ENCODE measurements around the gene RASSF4.

The RASSF4 gene

DNA sequence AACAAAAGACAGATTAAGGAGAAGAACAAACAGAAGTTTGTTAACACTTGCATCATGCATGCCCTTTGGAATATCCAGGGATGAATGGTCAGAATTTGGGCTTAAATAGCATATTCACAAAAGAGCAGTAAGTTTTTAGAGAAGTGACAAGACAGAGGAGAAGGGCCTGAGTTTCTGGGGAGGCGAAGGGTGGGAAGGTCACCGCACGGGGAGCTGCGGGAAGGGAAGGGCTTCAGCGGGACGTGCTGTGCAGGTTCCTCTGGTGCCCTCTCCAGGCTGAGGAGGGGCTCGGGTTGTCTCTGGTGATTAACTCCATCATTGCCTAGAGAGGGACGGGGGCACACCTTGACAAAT, 30.7 kb downstream of the RASSF4 start:
- no peak for DNase-seq (ENCODE audit: low read depth)

DNA sequence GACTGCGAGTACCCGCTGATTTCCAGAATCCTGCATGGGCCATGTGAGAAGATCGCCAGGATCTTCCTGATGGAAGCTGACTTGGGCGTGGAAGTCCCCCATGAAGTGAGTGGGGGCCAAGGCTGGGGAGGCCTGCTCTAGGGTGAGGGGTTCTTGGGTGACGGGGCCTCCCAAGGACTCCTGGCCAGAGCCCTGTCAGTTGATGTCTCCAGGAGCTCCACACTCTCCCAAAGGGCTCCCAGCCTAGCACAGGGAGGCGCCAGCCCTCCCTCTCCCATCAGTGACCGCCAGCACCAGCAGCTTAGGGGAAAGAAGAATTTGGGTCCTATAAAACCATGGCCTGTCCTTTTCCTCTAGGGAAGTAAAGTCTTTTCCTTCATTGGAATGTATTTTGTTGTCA, 31.4 kb downstream of the RASSF4 start:
- no peak for DNase-seq (ENCODE audit: low read depth)

DNA sequence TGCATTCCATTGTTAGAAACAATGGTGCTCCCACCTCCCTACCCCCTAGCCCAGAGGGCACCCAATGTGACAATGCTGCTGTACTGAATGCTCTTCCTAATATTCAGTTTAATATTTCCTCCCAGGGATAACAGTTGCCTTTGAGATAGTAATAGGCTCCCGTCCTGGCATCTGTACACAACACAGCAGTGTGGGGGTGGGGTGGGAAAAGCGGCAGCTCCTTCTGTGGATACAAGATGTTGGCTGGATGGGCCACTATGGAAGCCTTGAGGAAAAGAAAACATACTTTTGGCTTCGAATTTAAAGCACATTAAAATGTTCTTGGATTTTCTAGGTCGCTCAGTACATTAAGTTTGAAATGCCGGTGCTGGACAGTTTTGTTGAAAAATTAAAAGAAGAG, 32.0 kb downstream of the RASSF4 start:
- no peak for DNase-seq (ENCODE audit: low read depth)

DNA sequence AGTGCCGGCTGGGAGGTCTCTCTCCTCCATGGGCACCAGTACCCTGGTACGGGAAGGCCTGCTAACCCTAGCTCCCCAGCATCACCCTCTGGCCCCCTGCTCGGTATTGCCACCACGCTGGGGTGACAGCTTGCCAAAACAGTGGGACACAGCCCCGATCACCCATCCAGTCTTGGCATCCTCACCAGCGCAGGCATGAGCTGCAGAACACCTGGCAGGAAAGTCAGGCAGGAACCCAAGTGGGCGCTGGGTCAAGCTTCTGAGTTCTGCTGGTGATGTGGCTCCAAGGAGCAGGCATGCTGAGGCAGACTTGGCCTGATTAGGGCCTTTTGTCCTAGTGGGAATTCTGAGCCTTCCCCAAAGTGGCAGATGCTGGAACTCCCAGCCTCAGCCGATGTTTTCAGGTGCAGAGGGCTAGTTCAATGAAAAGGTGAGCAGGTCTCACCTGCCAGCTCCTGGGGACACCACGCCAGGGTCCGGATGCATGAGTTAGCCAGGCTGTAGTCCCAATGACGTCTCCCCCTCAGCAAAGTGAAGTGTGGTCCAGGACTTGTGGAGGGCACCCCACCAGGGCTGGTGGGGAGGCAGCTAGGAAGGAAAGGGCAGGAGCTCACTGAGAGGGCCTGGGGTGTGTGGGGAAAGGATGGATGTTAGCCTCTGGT, 32.6 kb downstream of the RASSF4 start:
- DNase-seq (ENCODE audit: low read depth) = no peak

DNA sequence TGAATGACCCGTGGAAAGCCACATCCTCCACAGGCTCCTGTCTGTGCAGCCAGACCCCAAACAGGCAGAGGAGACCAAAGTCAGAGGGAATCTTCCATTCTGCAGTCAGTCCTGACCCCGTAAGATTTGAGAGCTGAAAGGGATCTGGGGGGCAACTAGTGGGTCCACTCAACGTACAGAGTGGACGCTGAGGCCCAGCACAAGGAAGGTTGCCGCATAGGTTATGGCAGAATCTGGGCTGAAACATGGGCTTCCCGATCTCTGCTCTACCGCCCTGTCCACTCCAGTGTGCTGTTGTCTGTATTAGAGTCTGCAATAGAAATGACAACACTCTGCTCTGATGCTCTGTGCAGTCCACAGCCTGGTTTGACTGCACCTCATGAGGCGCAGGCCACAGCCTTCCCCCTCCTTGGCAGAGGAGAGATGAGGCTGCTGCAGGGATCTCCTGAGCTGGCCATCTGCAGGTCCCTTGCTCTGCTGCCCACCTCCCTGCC, 33.2 kb downstream of the RASSF4 start:
- no peak for DNase-seq (ENCODE audit: low read depth)

DNA sequence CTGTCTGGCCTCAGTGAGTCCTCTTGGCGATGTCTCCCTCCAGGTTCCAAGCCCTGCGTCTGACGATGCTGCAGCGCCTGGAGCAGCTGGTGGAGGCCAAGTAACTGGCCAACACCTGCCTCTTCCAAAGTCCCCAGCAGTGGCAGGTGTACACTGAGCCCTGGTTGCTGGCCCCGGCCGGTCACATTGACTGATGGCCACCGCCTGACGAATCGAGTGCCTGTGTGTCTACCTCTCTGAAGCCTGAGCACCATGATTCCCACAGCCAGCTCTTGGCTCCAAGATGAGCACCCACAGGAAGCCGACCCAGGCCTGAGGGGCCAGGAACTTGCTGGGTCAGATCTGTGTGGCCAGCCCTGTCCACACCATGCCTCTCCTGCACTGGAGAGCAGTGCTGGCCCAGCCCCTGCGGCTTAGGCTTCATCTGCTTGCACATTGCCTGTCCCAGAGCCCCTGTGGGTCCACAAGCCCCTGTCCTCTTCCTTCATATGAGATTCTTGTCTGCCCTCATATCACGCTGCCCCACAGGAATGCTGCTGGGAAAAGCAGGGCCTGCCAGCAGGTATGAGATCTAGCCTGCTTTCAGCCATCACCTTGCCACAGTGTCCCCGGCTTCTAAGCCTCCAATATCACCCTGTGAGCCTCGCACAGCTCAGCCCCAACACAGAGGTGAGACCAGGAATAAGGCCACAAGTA, 33.8 kb downstream of the RASSF4 start:
- no peak for DNase-seq (ENCODE audit: low read depth)

DNA sequence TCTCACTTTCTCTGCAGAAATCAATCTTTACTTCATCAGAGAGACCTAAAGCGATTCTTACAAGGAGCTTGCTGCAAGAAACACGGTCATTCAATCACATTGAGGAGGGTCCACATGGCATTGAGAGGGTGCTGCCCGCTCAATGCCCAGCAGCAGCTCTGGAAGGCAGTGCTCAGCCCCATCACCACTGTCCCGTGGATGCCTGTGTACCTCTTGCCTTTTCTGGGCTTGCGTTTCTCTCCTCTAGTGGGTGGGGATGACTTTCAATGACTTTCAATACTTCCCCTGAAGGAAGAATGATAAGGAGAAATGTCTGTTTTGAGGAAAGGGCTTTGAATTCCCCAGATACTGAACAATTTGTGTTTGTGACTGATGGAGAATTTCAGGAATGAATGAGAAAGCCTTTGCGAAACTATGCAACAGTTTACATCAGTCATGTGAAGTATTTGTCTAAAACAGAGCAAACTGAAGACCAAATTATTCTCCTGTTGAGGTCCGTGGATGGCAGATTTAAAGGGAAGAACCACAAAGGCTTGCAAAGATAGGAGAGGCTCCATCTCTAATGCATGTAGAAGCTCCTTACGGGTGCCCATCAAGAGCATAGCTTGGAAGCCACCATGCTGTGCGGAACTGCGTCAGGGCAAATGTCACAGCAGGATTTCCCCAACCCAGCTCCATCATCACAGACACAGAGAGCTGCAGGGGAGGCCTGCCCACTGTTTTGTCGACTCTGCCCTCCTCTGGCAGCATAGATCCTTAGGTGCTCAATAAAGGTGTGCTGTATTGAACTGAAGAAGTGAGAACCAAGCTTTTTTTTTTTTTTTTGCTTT, 34.5 kb downstream of the RASSF4 start:
- no peak for DNase-seq (ENCODE audit: low read depth)

DNA sequence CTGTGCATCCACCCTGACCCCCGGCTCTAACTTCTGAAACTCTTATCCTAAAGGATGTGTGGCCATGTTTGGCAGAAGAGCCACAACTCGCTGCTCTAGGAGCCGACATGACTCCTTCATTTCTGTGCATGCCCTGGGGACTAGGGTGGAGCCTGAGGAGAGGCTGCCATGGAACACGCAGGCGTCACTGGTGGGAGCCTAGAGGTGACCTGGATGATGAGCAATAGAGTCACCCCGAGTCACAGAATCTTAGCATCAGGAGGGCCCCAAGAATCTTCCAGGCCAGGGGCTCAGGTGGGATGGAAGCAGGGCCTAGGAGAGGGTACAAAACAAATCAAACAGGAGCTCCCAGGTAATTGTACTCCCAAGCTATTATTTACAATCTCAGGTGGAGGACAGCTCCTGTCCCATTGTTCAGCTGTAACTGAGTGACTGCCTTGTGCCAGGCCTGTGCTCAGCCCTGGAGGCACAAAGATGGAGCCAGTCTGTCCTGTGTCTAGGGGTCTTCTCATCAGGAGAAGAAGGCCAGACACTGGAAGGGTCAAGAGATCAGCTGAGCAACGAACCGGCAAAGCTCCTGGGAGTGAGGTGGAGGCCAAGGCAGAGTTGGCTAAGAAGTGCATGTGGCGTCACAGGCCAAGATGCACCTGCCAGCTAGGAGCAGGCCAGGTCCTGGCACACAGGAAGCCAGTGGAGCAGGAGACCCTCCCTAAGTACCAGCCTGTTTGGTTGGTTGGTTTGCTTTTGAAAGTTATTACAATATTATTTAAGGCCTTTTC, 35.3 kb downstream of the RASSF4 start:
- no peak for DNase-seq (ENCODE audit: low read depth)

DNA sequence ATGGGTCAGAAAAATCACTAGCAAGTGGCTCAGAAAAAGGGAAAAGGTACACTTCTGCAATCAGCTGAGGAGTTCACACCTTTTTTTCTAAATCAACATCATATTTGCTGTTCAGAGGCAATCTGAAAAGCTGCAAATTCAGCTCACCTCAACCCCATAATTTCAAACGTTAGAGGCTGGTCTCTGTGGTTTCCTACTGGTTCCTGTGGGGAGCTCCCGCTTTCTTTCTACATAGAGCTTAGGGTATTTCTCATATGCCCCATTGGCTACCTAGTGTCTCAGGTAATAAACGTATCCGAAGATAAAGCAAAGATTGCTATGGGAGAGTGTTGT, 35.9 kb downstream of the RASSF4 start:
- DNase-seq (ENCODE audit: low read depth) = no peak

DNA sequence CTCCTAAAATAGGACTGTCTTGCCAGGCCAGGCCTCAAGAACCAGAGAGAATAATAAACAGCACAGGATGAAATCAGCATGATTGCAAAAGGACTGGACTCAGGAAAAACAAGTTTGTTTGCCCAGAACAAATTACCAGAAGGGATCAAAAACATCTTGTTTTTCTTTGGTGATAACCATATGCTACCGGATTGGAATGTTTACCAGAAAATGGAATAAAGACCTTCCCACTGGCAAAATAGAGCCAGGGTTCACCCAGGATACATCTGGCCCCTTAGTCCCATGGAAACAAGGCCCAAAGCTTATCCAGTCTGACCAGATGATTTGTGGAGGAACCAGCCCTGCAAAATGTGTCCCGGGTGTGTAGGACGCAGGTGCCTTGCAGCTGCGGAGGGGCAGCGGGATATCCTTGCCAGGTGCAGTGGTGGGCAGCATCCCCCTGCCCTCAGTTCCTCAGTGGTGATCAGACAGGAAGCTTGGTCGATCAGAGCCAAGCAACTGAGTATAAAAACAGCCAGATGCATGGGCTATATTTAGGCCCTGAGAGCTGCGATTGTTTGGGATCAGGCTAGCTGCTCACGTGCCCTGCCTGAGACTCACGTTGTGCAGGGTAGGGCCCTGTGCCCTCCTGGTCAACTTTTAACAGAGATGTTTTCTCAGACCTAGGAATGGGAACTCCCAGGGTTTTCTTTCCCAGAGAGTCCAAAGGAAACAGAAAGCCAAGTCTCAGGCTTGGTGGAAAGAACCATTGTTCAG, 36.5 kb downstream of the RASSF4 start:
- DNase-seq (ENCODE audit: low read depth) = no peak

DNA sequence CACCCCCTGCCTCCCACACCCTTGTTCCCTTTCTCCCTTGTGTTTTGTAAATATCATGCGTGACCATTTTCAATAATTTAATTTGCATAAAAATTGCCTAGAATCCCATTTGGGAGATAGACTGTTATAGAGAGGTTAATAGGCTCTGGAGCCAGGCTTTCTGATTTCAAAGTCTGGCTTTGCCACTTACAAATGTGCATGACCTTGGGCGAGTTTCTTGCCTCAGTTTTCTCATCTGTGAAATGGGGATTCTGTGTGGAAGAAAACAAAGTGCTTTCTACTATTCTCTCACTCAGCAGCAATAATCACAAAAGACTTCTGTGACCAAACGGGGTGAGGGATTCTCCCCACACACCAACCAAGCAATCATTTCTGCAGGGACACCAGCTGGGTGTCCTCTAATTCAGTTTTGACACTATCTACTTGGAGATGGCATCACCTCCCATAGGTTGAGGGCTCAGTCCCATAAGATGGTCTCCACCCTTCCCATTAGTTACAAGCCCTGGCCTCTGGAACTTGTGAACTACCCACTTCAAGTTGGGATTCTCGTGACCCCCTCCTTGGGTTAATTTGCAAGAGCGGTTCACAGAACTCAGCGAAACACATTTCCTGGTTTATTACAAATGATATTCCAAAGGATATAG, 37.6 kb downstream of the RASSF4 start:
- no peak for DNase-seq (ENCODE audit: low read depth)

DNA sequence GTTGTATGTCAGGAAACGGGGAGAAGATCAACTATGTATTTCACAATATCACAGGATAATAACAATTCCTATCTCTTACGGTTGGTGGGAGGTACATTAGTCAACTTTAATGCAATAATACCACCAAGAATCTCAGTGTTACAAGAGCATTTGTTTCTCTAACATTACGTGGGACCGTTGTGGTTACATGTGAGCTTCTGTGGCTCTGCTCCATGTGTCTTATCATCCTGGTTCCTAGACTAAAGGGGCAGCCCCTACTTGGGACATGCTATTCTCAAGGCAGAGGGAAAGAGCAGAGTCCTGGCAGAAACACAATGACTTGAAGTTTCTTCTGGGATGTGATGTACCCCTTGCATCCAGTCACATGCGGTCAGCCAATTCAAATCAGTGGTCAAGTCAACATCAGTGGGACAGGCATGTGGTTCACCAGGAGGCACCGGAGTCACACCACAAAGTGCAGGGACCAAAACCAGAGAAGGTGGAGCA, 38.6 kb downstream of the RASSF4 start:
- DNase-seq (ENCODE audit: low read depth) = no peak

DNA sequence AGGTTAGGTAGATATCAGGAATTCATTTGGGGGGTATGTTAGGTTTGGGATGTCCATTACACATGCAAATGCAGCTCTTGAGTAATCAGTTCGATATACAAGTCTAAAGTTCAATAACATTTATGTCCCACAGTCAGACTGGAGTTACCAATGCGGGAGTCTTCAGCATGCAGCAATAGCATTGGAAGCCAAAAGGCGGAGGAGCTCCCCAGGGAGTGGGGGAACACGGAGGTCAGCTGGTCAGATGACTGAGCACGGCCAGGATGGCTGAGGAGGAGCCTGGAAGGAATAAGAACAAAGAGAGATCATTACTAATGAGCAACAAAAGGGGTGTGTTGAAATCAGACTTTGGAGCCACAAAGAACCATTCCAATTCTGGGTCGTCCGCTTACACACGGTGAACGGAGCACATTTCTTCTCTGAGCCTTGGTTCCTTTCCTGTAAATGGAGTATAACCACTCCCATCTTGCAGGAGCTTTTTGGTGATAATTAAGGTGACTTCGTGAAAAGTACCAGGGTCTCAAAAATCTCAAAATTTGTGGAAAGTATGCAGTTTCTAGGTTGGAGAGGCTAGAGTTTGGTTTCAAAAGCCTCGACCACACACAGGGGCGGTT, 40.6 kb downstream of the RASSF4 start:
- no peak for DNase-seq (ENCODE audit: low read depth)

DNA sequence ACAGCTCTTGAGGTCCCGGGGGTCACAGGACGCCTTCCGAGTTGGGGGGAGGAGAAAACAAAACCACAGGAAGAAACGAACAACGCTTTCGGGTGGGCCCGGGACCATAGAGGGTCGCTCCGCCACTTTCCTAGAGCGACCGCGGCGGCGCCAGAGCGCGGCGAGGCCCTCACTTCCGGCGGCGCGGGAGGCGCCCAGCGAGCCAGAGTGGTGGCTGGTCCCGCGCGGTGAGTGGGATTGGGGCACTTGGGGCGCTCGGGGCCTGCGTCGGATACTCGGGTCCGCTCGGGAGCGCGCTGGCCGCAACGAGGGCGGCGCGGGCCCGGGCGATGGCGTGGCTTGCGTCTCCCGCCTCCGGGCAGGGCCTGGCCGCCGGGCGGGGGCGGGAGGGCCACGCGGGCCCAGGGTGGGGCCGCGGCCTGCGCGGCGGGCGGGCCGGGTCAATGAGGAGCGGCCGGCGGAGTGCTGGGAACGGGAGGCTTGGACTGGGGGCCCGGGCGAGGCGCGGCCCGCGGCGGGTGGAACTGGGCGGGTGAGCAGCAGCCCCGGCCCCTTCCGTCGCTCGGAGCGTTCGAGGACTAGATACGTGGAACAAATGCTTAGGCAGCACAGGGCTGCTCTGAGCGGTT, 41.3 kb downstream of the RASSF4 start, which contains the start of gene ZNF22:
Gene ZNF22 (plus strand): TSS at position 172 of the 629 bp plus-strand sequence. CDS start 2,446 bp downstream, outside the sequence.
- no peak for DNase-seq (ENCODE audit: low read depth)

DNA sequence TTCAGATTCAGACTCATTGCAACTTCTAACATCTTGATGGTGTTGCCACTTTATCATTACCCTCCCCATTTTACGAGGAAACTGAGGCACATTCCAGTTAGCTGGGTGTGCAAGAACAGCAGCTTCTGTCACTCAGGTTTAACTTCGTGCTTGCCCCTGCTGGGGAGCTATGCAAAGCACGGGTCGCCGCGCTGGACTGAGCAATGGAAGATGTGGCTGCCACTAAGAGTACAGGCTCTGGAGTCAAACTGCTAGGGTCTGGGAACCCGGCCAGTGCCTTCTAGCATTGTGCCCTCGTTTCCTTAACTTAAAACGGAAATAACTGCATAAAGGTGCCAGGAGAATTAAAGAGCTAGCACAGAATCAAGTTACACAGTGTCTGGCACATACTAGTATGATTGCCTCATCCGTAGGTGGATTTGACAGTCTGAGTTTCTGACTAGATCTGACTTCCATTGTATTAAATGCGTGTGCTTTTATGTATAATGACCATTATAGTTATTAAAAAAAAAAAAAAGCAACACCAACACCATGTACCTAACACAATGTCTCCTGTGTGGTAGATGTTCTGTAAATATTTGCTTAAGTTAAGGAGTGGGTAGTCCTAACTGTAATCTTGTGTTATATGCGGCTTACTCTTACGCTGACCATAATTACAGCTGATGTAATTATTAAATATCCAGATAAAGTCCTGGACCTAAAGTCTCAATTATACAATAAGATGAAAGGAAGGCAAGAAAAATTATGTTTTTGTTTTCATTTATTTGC, 42.0 kb downstream of the RASSF4 start:
- DNase-seq (ENCODE audit: low read depth) = no peak

DNA sequence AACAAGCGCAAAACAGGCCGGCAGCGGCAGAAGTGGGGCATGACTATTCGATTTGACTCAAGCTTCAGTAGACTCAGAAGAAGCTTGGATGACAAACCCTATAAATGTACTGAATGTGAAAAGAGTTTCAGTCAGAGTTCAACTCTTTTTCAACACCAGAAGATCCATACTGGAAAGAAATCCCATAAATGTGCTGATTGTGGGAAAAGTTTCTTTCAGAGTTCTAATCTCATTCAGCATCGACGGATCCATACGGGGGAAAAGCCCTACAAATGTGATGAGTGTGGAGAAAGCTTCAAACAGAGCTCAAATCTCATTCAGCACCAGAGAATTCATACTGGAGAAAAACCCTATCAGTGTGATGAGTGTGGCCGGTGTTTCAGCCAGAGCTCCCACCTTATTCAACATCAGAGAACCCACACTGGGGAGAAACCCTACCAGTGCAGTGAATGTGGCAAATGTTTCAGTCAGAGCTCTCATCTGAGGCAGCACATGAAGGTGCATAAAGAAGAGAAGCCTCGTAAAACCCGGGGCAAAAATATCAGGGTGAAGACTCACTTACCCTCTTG, 43.9 kb downstream of the RASSF4 start:
- no peak for DNase-seq (ENCODE audit: low read depth)

DNA sequence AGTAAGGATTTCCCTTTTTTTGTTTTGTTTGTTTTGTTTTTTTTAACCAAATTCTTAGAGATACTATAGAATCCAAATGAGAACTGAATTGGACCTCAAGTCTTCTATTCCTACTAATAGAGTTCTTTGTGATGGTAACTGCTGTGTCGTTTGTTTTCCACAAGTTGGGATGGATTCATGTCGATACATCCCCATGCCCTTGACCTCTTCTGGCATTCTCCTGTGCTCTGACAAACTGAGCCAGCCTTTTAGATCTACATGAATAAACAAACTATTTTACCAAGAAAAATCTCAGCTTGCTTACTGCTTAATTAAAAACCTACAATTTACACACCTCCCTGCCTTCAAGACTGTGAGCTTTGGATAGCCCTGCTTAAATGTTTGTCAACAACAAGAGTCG, 45.1 kb downstream of the RASSF4 start:
- DNase-seq (ENCODE audit: low read depth) = no peak

DNA sequence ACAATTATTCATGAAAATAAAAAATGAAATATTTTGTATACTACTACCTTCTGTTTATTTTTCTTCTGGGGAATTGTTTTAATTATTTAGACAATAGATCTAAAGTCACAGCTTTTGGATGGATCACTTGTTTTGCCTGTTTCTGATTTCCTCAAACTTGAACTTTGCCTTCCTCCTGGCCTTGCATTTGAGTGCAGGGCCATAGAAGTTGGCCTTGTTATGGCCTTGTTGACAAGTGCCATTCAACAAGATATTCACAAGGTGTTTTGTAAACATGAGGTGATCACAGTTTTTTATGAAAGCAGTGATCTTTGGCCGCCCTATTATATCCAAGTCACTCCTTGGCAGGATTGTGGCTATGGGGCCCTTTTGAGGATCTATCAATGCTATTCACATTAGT, 45.7 kb downstream of the RASSF4 start:
- DNase-seq (ENCODE audit: low read depth) = no peak
